GM12875 (cell line): ENCODE measurements around the gene SLC7A7.

Experiments
- H3K4me3 ChIP-seq: one replicate; pipeline ENCODE4 v1.5.1; 2011; ENCODE audit warnings: low read depth, low read length, control low read depth
- CTCF ChIP-seq: IDR thresholded peaks from 2 replicates; pipeline ENCODE4 v1.5.1; 2011; ENCODE audit warnings: low read depth, mild to moderate bottlenecking, control low read depth, inconsistent platforms, low read length, moderate library complexity, borderline replicate concordance; ENCODE audit not compliant: insufficient read depth

Gene SLC7A7

GRCh38 chr14:22846811-22847307 is 31.6 kb upstream of the SLC7A7 start:
- no peak for TF ChIP-seq CTCF
- no peak overlapping the region for H3K4me3 ChIP-seq

DNA sequence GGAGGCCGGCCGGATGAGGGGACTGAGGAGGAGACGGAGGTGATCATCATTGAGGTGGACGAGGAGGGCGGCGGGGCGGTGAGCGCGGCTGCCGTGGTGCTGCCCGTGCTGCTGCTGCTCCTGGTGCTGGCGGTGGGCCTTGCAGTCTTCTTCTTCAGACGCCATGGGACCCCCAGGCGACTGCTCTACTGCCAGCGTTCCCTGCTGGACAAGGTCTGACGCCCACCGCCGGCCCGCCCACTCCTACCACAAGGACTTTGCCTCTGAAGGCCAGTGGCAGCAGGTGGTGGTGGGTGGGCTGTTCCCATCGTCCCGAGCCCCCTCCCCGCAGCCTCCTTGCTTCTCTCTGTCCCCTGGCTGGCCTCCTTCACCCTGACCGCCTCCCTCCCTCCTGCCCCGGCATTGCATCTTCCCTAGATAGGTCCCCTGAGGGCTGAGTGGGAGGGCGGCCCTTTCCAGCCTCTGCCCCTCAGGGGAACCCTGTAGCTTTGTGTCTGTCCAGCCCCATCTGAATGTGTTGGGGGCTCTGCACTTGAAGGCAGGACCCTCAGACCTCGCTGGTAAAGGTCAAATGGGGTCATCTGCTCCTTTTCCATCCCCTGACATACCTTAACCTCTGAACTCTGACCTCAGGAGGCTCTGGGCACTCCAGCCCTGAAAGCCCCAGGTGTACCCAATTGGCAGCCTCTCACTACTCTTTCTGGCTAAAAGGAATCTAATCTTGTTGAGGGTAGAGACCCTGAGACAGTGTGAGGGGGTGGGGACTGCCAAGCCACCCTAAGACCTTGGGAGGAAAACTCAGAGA is 30.8 kb upstream of the SLC7A7 start:
- no peak for TF ChIP-seq CTCF
- H3K4me3 ChIP-seq = no peak overlapping the region

DNA sequence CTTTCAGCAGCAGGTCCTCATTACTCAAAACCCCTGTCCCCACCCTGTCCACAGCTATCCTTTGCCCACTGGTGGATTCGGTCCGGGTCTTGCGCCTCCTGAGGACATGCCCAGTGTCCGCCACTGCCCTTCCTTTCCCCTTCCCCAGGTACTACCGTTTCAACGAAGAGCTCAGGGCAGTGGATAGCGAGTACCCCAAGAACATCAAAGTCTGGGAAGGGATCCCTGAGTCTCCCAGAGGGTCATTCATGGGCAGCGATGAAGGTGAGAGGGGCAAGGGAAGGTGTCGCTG is 29.8 kb upstream of the SLC7A7 start:
- no peak for TF ChIP-seq CTCF
- H3K4me3 ChIP-seq = no peak overlapping the region

DNA sequence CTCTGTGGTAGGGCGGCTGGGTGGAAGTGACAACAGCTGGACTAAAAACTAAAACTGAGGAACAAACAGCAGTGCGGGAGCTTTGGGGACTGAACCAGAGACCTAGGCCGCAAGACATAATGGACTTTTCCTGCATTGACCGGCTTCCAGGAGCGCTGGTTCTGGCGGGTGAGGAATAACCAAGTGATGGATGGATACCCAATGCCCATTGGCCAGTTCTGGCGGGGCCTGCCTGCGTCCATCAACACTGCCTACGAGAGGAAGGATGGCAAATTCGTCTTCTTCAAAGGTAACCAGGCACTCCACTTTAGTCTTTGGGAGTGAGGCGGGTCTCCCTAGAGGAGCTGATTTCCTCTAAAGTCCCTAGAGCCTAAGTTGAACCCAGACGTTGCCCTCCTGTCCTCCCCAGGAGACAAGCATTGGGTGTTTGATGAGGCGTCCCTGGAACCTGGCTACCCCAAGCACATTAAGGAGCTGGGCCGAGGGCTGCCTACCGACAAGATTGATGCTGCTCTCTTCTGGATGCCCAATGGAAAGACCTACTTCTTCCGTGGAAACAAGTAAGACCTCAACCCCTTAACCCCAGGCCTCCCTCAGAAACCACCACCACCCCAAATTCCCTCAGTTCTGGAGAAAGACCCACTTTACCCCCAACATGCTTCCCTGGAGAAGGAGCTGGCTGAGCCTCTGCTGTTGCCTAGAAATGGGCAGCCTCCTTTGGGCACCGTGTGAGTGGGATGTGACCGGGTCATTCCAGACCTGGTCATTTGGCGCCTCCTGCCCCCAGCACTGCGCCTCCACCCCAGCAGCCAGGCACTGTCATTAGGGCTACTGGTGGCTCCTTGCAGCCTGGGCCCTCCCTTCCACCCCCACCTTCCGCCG is 29.2 kb upstream of the SLC7A7 start:
- TF ChIP-seq CTCF = no peak
- H3K4me3 ChIP-seq = no peak overlapping the region

GRCh38 chr14:22843123-22843925 is 28.1 kb upstream of the SLC7A7 start:
- no peak for TF ChIP-seq CTCF
- H3K4me3 ChIP-seq = no peak overlapping the region

- TF ChIP-seq CTCF = no peak
- H3K4me3 ChIP-seq = no peak overlapping the region
Observed at GRCh38 chr14:22842211-22843122, 27.2 kb upstream of the SLC7A7 start.
